T-helper 2 cell treated with Interferon-gamma antibody and Interleukin-4, amounts not matched to agents 5 μg/mL and 100 μg/mL, for 36 hours (primary cell): ENCODE results near the gene RRM2.

Experiments
- DNase-seq: peaks from one replicate; pipeline ENCODE4 v3.0.0; 2021; ENCODE audit warnings: low spot score
- H3K27ac Mint-ChIP-seq: one replicate; pipeline ENCODE4 v1.8.0; 2021; ENCODE audit warnings: mild to moderate bottlenecking, mixed read lengths
- H3K27me3 Mint-ChIP-seq: one replicate; pipeline ENCODE4 v1.8.0; 2021; ENCODE audit warnings: low read depth, mixed read lengths
- H3K36me3 Mint-ChIP-seq: one replicate; pipeline ENCODE4 v1.8.0; 2021; ENCODE audit warnings: low read depth, mixed read lengths
- H3K4me1 Mint-ChIP-seq: one replicate; pipeline ENCODE4 v1.8.0; 2021; ENCODE audit warnings: low read depth, mixed read lengths
- H3K4me3 Mint-ChIP-seq: one replicate; pipeline ENCODE4 v1.8.0; 2022; ENCODE audit warnings: mild to moderate bottlenecking, moderate library complexity, mixed read lengths
- H3K9me3 Mint-ChIP-seq: one replicate; pipeline ENCODE4 v1.8.0; 2021; ENCODE audit warnings: mixed read lengths

Gene RRM2

GRCh38 chr2:10161961-10162441 is 39.5 kb downstream of the RRM2 start:
- no peaks in the 10 kb centered on the region for H3K9me3 Mint-ChIP-seq
- H3K36me3 Mint-ChIP-seq: peaks cover 34% of the 10 kb centered on the region

GRCh38 chr2:10162586-10163497 is 40.3 kb downstream of the RRM2 start:
- Mint-ChIP-seq H3K36me3 (peaks cover 34% of the 10 kb centered on the region), H3K9me3 (no peaks in the 10 kb centered on the region), H3K4me1 (peaks cover 17% of the 10 kb centered on the region), H3K27ac (peak overlapping the region; percentile 55), H3K4me3 (no peak overlapping the region), H3K27me3 (no peaks in the 10 kb centered on the region)
- no peak for DNase-seq

More at GRCh38 chr2:10161961-10162441, 39.5 kb downstream of the RRM2 start:
- Mint-ChIP-seq H3K27me3 (no peaks in the 10 kb centered on the region), H3K27ac (no peak overlapping the region), H3K4me3 (no peak overlapping the region), H3K4me1 (peaks cover 17% of the 10 kb centered on the region)
- DNase-seq: no peak

- H3K9me3 Mint-ChIP-seq: no peaks in the 10 kb centered on the region
- no peak overlapping the region for H3K4me3 Mint-ChIP-seq
- peaks cover 30% of the 10 kb centered on the region for H3K36me3 Mint-ChIP-seq
- no peak for DNase-seq
- H3K4me1 Mint-ChIP-seq: peaks cover 15% of the 10 kb centered on the region
- H3K27ac Mint-ChIP-seq: peak overlapping the region; percentile 0
- no peaks in the 10 kb centered on the region for H3K27me3 Mint-ChIP-seq
Observed at GRCh38 chr2:10163498-10164486, 41.3 kb downstream of the RRM2 start.

GRCh38 chr2:10164601-10165000 is 42.1 kb downstream of the RRM2 start:
- peaks cover 10% of the 10 kb centered on the region for H3K4me1 Mint-ChIP-seq
- no peak overlapping the region for H3K4me3 Mint-ChIP-seq
- H3K27ac Mint-ChIP-seq: no peak overlapping the region
- no peak for DNase-seq
- H3K9me3 Mint-ChIP-seq: no peaks in the 10 kb centered on the region
- H3K36me3 Mint-ChIP-seq: peaks cover 29% of the 10 kb centered on the region
- H3K27me3 Mint-ChIP-seq: no peaks in the 10 kb centered on the region

- DNase-seq: no peak
- Mint-ChIP-seq H3K9me3 (no peaks in the 10 kb centered on the region), H3K4me3 (no peak overlapping the region), H3K4me1 (peaks cover 6% of the 10 kb centered on the region), H3K27ac (peak overlapping the region; percentile 7), H3K27me3 (no peaks in the 10 kb centered on the region), H3K36me3 (peaks cover 27% of the 10 kb centered on the region)
Observed at GRCh38 chr2:10165282-10165681, 42.7 kb downstream of the RRM2 start.

GRCh38 chr2:10165861-10166675 is 43.5 kb downstream of the RRM2 start:
- Mint-ChIP-seq H3K27ac (no peak overlapping the region), H3K4me1 (peaks cover 6% of the 10 kb centered on the region), H3K27me3 (no peaks in the 10 kb centered on the region), H3K4me3 (no peak overlapping the region), H3K36me3 (peaks cover 26% of the 10 kb centered on the region), H3K9me3 (no peaks in the 10 kb centered on the region)
- no peak for DNase-seq

GRCh38 chr2:10166676-10167292 is 44.2 kb downstream of the RRM2 start:
- Mint-ChIP-seq H3K27ac (no peak overlapping the region), H3K9me3 (no peaks in the 10 kb centered on the region), H3K4me1 (peaks cover 6% of the 10 kb centered on the region), H3K4me3 (no peak overlapping the region), H3K27me3 (no peaks in the 10 kb centered on the region), H3K36me3 (peaks cover 19% of the 10 kb centered on the region)
- no peak for DNase-seq

GRCh38 chr2:10167316-10167715 is 44.8 kb downstream of the RRM2 start:
- peaks cover 22% of the 10 kb centered on the region for H3K36me3 Mint-ChIP-seq
- no peak for DNase-seq
- peak overlapping the region; percentile 49 for H3K27ac Mint-ChIP-seq
- peaks cover 6% of the 10 kb centered on the region for H3K4me1 Mint-ChIP-seq
- no peaks in the 10 kb centered on the region for H3K27me3 Mint-ChIP-seq
- H3K4me3 Mint-ChIP-seq: no peak overlapping the region
- no peaks in the 10 kb centered on the region for H3K9me3 Mint-ChIP-seq

GRCh38 chr2:10168221-10168620 is 45.7 kb downstream of the RRM2 start:
- DNase-seq: no peak
- Mint-ChIP-seq H3K4me3 (no peak overlapping the region), H3K36me3 (peaks cover 23% of the 10 kb centered on the region), H3K27ac (no peak overlapping the region), H3K27me3 (no peaks in the 10 kb centered on the region), H3K9me3 (no peaks in the 10 kb centered on the region), H3K4me1 (peaks cover 3% of the 10 kb centered on the region)

- H3K36me3 Mint-ChIP-seq: peaks cover 19% of the 10 kb centered on the region
- no peaks in the 10 kb centered on the region for H3K9me3 Mint-ChIP-seq
- no peaks in the 10 kb centered on the region for H3K27me3 Mint-ChIP-seq
- H3K27ac Mint-ChIP-seq: no peak overlapping the region
- H3K4me3 Mint-ChIP-seq: no peak overlapping the region
- no peaks in the 10 kb centered on the region for H3K4me1 Mint-ChIP-seq
- DNase-seq: no peak
Observed at GRCh38 chr2:10169053-10169578, 46.6 kb downstream of the RRM2 start.

GRCh38 chr2:10169581-10169980 is 47.0 kb downstream of the RRM2 start:
- Mint-ChIP-seq H3K9me3 (no peaks in the 10 kb centered on the region), H3K4me1 (no peaks in the 10 kb centered on the region), H3K36me3 (peaks cover 19% of the 10 kb centered on the region), H3K27ac (no peak overlapping the region), H3K4me3 (no peak overlapping the region), H3K27me3 (no peaks in the 10 kb centered on the region)
- DNase-seq: no peak

- H3K27me3 Mint-ChIP-seq: no peaks in the 10 kb centered on the region
- no peak overlapping the region for H3K27ac Mint-ChIP-seq
- H3K9me3 Mint-ChIP-seq: no peaks in the 10 kb centered on the region
- DNase-seq: no peak
- H3K4me1 Mint-ChIP-seq: no peaks in the 10 kb centered on the region
- H3K36me3 Mint-ChIP-seq: peaks cover 15% of the 10 kb centered on the region
- H3K4me3 Mint-ChIP-seq: no peak overlapping the region
Observed at GRCh38 chr2:10170256-10170655, 47.7 kb downstream of the RRM2 start.
